K562 (cell line): ENCODE data around the gene NABP1.

Experiments
- CHD4 ChIP-seq: fragments of 200-600 bp; sonication (generic); IDR thresholded peaks from 3 replicates; pipeline ENCODE4 v1.6.1; 2012; ENCODE audit warnings: low read depth, mild to moderate bottlenecking, mixed read lengths, low read length, inconsistent platforms; ENCODE audit not compliant: insufficient read depth, insufficient replicate concordance, poor library complexity, severe bottlenecking
- PCBP2 ChIP-seq: fragments of 200-400 bp; formaldehyde crosslinking; IDR thresholded peaks from 2 replicates; pipeline ENCODE4 v1.6.1; 2018; ENCODE audit warnings: low read length, low read depth, mild to moderate bottlenecking, moderate library complexity; ENCODE audit not compliant: poor library complexity, severe bottlenecking
- ZNF217 ChIP-seq: sonication (generic); formaldehyde crosslinking; IDR thresholded peaks from 2 replicates; pipeline ENCODE4 v1.8.0; 2022; ENCODE audit warnings: mild to moderate bottlenecking, missing genetic modification reagents
- ZNF507 ChIP-seq: conservative IDR thresholded peaks from 2 replicates; pipeline ENCODE4 v1.6.1; 2017; ENCODE audit warnings: missing genetic modification characterization, missing compliant biosample characterization
- TF ChIP-seq, protein P1 (sequence below), 2 experiments: fragments of 450-650 bp in 1 of 2; IDR thresholded peaks; 2 replicates each; pipeline ENCODE4 v1.6.1; 2011 to 2017; ENCODE audit warnings: low read depth in 2 of 2, antibody characterized with exemption in 1 of 2, borderline replicate concordance in 1 of 2, low read length in 1 of 2, mild to moderate bottlenecking in 1 of 2, mixed read lengths in 1 of 2; ENCODE audit not compliant: control insufficient read depth in 1 of 2
- TF ChIP-seq, protein P2 (sequence below): fragments of 450-650 bp; IDR thresholded peaks from 2 replicates; pipeline ENCODE4 v1.6.1; 2016; ENCODE audit warnings: borderline replicate concordance
- TF ChIP-seq, protein P3 (sequence below): sonication (generic); formaldehyde crosslinking; IDR thresholded peaks from 2 replicates; pipeline ENCODE4 v1.8.0; 2022; ENCODE audit warnings: missing genetic modification reagents, mild to moderate bottlenecking, borderline replicate concordance
- TF ChIP-seq, protein P4 (sequence below): sonication (generic); formaldehyde crosslinking; IDR thresholded peaks from 2 replicates; pipeline ENCODE4 v1.9.0; 2022; ENCODE audit warnings: mild to moderate bottlenecking, missing genetic modification reagents

DNA sequence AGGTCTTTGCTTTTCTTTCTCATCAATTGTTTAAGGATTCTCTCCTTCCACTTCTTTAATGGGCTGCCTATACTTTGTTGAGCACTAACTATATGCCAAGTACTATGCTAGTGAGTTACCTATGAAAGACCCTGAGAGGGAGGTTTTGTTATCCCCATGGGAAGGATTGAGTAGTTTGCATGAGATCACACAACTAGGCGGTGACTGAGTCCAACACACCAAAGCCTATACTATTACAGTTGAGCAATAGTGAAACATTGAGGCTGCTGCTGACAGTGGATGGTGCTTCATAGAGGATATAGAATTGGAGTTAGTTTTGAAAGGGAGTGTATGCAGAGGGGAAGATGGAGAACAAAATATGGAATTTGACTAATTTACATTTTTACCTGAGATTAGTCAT lies 15.8 kb downstream of the NABP1 start:
- TF ChIP-seq CHD4 (no peak), ZNF217 (CRISPR knock-in tag) (no peak), ZNF507 (tag) (no peak), PCBP2 (no peak)
- TF ChIP-seq, protein P1, sequence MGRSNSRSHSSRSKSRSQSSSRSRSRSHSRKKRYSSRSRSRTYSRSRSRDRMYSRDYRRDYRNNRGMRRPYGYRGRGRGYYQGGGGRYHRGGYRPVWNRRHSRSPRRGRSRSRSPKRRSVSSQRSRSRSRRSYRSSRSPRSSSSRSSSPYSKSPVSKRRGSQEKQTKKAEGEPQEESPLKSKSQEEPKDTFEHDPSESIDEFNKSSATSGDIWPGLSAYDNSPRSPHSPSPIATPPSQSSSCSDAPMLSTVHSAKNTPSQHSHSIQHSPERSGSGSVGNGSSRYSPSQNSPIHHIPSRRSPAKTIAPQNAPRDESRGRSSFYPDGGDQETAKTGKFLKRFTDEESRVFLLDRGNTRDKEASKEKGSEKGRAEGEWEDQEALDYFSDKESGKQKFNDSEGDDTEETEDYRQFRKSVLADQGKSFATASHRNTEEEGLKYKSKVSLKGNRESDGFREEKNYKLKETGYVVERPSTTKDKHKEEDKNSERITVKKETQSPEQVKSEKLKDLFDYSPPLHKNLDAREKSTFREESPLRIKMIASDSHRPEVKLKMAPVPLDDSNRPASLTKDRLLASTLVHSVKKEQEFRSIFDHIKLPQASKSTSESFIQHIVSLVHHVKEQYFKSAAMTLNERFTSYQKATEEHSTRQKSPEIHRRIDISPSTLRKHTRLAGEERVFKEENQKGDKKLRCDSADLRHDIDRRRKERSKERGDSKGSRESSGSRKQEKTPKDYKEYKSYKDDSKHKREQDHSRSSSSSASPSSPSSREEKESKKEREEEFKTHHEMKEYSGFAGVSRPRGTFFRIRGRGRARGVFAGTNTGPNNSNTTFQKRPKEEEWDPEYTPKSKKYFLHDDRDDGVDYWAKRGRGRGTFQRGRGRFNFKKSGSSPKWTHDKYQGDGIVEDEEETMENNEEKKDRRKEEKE (IDR thresholded peaks at IDR 0.05; ENCODE audit: borderline replicate concordance in 1 of 2, control insufficient read depth in 1 of 2, low read depth in 2 of 2, low read length in 1 of 2): no peak
- TF ChIP-seq, protein P2, sequence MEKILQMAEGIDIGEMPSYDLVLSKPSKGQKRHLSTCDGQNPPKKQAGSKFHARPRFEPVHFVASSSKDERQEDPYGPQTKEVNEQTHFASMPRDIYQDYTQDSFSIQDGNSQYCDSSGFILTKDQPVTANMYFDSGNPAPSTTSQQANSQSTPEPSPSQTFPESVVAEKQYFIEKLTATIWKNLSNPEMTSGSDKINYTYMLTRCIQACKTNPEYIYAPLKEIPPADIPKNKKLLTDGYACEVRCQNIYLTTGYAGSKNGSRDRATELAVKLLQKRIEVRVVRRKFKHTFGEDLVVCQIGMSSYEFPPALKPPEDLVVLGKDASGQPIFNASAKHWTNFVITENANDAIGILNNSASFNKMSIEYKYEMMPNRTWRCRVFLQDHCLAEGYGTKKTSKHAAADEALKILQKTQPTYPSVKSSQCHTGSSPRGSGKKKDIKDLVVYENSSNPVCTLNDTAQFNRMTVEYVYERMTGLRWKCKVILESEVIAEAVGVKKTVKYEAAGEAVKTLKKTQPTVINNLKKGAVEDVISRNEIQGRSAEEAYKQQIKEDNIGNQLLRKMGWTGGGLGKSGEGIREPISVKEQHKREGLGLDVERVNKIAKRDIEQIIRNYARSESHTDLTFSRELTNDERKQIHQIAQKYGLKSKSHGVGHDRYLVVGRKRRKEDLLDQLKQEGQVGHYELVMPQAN: no peak
- TF ChIP-seq, protein P3, sequence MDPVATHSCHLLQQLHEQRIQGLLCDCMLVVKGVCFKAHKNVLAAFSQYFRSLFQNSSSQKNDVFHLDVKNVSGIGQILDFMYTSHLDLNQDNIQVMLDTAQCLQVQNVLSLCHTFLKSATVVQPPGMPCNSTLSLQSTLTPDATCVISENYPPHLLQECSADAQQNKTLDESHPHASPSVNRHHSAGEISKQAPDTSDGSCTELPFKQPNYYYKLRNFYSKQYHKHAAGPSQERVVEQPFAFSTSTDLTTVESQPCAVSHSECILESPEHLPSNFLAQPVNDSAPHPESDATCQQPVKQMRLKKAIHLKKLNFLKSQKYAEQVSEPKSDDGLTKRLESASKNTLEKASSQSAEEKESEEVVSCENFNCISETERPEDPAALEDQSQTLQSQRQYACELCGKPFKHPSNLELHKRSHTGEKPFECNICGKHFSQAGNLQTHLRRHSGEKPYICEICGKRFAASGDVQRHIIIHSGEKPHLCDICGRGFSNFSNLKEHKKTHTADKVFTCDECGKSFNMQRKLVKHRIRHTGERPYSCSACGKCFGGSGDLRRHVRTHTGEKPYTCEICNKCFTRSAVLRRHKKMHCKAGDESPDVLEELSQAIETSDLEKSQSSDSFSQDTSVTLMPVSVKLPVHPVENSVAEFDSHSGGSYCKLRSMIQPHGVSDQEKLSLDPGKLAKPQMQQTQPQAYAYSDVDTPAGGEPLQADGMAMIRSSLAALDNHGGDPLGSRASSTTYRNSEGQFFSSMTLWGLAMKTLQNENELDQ (CRISPR knock-in tag): no peak
- TF ChIP-seq, protein P4, sequence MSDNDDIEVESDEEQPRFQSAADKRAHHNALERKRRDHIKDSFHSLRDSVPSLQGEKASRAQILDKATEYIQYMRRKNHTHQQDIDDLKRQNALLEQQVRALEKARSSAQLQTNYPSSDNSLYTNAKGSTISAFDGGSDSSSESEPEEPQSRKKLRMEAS (CRISPR knock-in tag): no peak
